Testis (tissue), 2 donors: ENCODE data around the gene PRAMEF1.
"Not testable (repeated sequence)": the region's sequence is repeated elsewhere in the genome, so short reads cannot be mapped to it uniquely, and the experiment has no call there.

Experiments
- CTCF ChIP-seq, 3 experiments: fragments of 450-650 bp in 2 of 3; fragments of 200-600 bp in 1 of 3; sonication (generic) in 1 of 3; IDR thresholded peaks; one replicate each; pipeline ENCODE4 v1.5.1; 2016 to 2019; ENCODE audit warnings: antibody characterized with exemption in 3 of 3, mild to moderate bottlenecking in 2 of 3, moderate library complexity in 1 of 3
- POLR2A ChIP-seq: fragments of 450-650 bp; IDR thresholded peaks from one replicate; pipeline ENCODE4 v1.6.1; 2017; ENCODE audit warnings: antibody characterized with exemption, mild to moderate bottlenecking, moderate library complexity

DNA sequence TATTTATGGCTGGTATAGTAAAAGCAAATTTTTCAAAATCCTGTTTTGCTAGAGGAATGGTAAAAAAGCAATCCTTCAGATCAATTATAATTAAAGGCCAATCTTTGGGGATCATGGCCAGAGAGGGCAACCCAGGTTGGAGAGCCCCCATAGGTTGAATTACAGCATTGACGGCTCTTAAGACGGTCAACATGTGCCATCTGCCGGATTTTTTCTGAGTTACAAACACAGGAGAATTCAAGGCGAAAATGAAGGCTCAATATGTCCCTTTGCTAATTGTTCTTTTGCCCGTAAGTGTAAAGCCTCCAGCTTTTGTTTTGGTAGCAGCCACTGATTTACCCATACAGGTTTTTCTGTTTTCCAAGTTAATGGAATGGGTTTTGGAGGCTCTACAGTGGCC, 9.7 kb upstream of the PRAMEF1 start:
- not testable (repeated sequence) for TF ChIP-seq POLR2A; CTCF (IDR thresholded peaks at IDR 0.05)
